ENCODE data around the gene RAET1E. TPM values are rescaled to one million over a fixed set of nuclear protein-coding genes. Genes with fewer than 3 reads are reported as not detected.
A peak's percentile ranks its signal among the peaks of the same experiment; 100 is the strongest.
"Not testable (repeated sequence)": the region's sequence is repeated elsewhere in the genome, so short reads cannot be mapped to it uniquely, and the experiment has no call there.

RAET1E gene
- total RNA-seq, 1 experiment from 2014 or later, result 1.6 TPM

GRCh38 chr6:149862922-149863697 lies 34.8 kb downstream of the RAET1E start:
- DNase-seq (ENCODE audit: low read depth), result peak; percentile 98

- DNase-seq (ENCODE audit: low read depth), result not testable (repeated sequence)
These were observed 35.5 kb downstream of the RAET1E start for GRCh38 chr6:149862424-149862738.

DNA sequence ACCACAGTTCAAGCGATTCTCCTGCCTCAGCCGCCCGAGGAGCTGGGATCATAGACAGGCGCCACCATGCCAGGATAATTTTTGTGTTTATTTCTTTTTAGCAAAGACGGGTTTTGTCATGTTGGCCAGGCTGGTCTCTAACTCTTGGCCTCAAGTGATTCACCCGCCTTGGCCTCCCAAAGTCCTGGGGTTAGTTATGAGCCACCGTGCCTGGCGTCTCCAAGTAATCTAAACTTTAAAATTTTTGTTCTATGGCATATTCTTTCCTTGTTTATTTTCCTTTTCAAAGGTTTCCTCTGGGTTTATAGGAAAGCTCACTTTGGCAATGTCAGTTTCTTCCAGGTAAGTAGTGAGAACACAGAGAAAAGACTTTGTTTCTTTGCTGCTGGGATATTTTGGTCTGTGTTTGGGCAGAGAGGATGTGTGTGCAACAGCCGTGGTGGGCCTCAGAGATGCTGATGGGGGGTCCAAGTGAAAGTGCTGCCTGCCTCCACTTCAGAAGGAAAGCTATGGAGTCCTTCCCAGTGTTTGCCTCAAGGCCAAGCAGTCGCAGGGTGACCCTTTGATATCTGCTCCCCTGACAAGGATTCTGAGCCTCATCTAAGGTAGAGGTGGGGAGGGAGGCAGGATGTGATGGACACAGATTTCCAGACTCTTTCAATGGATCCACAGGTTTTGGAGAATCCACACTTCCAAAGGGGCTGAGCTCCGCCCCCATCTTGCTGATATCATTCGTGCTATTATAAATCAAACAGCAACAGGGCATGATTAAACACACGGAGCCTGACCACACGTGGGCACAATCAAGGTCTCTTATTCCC lies 36.1 kb downstream of the RAET1E start:
- no peak for DNase-seq (ENCODE audit: low read depth)

- no peak for DNase-seq (ENCODE audit: low read depth)
These were observed 36.9 kb downstream of the RAET1E start for GRCh38 chr6:149860834-149861602.

GRCh38 chr6:149860513-149860833 lies 37.4 kb downstream of the RAET1E start:
- DNase-seq (ENCODE audit: low read depth), result no peak

- no peak for DNase-seq (ENCODE audit: low read depth)
These were observed 38.0 kb downstream of the RAET1E start for GRCh38 chr6:149859938-149860337.

DNA sequence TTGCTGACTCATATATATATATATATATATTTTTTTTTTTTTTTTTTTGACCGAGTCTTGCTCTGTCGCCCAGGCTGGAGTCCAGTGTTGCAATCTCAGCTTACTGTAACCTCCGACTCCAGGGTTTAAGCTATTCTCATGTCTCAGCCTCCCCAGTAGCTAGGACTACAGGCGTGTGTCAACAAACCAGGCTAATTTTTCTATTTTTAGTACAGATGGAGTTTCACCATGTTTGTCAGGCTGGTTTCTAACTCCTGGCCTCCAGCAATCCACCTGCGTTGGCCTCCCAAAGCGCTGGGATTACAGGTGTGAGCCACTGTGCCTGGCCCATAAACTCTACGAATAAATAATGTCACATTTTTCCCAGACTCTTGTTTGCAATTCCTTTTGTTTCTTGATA lies 38.5 kb downstream of the RAET1E start:
- no peak for DNase-seq (ENCODE audit: low read depth)

GRCh38 chr6:149857541-149857940 lies 40.4 kb downstream of the RAET1E start:
- DNase-seq (ENCODE audit: low read depth), result no peak

- DNase-seq (ENCODE audit: low read depth), result no peak
These were observed 41.5 kb downstream of the RAET1E start for GRCh38 chr6:149856256-149856994.

DNA sequence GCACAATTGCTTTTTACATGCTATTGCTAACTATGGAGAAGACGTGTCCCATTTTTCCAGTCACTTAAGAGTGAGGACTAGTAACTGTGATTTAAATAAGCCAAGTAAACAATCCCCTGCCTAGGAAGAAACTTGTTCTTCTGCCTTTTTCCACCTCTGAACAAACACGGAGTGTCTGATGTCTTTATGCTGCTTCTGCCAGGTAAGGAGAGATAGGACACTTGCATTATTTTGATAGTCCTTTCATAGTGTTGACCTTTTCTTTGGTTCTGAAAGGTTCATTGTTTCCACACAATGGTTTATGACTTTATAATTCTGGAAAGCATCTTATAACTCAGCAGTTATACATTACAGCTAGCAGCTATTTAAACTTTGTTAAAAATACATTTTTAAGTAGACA lies 42.2 kb downstream of the RAET1E start:
- DNase-seq (ENCODE audit: low read depth), result no peak

GRCh38 chr6:149855040-149855654 lies 42.8 kb downstream of the RAET1E start:
- DNase-seq (ENCODE audit: low read depth), result peak; percentile 64

DNA sequence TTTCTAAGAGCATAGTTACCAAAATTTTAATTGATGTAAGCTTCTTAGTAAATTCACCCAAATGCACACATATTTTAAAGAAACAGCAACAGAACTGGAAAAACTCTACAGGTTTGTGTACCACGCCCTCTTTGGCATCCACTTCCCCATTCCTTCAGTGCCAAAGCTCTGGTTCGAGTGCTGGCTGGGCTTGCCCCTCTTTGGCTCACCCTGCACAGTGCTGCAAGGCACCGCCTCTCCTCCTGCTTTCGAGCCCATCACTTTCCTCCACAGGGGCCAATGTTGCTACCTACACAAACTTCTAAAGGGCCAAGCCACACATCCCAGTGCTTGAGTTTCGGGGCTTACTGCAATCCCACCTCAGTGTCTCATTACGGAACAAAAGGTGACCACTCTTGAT lies 43.4 kb downstream of the RAET1E start:
- DNase-seq (ENCODE audit: low read depth), result no peak

- DNase-seq (ENCODE audit: low read depth), result not testable (repeated sequence)
These were observed 43.9 kb downstream of the RAET1E start for GRCh38 chr6:149854017-149854416.

GRCh38 chr6:149852881-149853280 lies 45.0 kb downstream of the RAET1E start:
- DNase-seq (ENCODE audit: low read depth), result no peak

- DNase-seq (ENCODE audit: low read depth), result peak; percentile 65
These were observed 45.7 kb downstream of the RAET1E start for GRCh38 chr6:149852180-149852579.

DNA sequence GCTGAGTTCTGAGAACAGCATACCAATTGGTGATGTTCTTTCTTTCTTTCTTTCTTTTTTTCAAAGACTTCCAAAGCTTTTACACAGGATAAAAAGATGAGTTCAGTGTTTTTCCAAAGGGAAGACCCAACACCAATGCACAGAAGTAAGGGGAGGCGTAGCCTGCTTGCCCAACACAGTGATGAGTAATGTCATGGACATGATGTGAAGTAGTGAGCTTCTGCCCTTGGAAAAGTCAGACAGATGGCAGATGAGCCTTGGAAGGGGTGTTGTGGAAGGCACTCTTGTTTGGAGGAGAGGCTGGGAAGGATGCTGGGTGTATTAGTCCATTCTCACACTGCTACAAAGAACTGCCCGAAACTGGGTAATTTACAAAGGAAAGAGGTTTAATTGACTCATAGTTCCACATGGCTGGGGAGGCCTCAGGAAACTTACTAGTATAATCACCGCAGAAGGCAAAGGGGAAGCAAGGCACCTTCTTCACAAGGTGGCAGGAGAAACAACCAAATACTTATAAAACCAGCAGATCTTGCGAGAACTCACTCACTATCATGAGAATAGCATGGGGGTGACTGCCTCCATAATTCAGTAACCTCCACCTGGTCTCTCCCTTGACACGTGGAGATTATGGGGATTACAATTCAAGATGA lies 46.3 kb downstream of the RAET1E start:
- DNase-seq (ENCODE audit: low read depth), result peak; percentile 73

DNA sequence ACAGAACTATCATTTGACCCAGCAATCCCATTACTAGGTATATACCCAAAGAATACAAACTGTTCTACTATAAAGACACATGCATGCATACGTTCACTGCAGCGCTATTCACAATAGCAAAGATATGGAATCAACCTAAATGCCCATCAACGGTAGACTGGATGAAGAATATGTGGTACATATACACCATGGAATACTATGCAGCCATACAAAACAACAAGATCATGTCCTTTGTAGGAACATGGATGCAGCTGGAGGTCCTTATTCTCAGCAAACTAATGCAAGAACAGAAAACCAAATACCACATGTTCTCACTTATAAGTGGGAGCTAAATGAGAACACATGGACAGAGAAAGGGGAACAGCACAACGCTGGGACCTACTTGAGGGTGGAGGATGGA lies 49.6 kb downstream of the RAET1E start:
- not testable (repeated sequence) for DNase-seq (ENCODE audit: low read depth)
